Measurements from ENCODE around the gene DLK1. TPM values are rescaled to one million over a fixed set of nuclear protein-coding genes. Genes with fewer than 3 reads are reported as not detected.
A peak's percentile ranks its signal among the peaks of the same experiment; 100 is the strongest.

DLK1 gene
- total RNA-seq, 6 experiments from 2014 or later: 1.7 to 13.4 (median 3.8) TPM; not detected in 3

DNA sequence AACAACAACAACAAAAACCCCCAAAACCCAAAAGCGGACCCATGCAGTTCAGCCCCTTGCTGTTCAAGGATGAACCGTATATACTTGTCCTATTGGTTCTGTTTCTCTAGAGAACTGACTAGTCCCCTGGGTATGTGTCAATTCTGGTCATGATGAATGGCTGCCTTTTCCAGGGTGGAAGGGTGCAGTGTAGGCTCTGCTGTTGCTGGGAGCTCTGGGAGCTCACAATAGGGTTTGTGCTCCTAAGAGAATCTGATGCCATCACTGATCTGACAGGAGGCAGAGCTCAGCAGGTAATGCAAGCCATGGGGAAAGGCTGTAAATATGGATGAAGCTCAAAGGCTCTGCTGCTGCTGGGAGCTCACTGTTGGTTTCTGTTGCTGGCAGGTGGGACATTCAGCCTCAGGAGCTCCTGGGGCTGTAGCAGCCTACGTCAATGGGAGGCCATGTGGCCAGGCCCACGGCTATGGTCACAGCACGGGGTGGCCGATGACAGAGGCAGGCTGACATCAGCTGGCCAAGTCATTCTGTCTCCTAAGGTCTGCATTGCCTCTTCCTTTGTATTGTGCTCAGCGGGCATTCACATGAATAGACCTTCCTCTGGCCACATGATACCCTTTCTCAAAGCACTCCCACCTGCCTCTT lies 37.9 kb downstream of the DLK1 start:
- no peak for DNase-seq
- TF ChIP-seq POLR2A (IDR thresholded peaks at IDR 0.05): no peak
- TF ChIP-seq, protein P1, sequence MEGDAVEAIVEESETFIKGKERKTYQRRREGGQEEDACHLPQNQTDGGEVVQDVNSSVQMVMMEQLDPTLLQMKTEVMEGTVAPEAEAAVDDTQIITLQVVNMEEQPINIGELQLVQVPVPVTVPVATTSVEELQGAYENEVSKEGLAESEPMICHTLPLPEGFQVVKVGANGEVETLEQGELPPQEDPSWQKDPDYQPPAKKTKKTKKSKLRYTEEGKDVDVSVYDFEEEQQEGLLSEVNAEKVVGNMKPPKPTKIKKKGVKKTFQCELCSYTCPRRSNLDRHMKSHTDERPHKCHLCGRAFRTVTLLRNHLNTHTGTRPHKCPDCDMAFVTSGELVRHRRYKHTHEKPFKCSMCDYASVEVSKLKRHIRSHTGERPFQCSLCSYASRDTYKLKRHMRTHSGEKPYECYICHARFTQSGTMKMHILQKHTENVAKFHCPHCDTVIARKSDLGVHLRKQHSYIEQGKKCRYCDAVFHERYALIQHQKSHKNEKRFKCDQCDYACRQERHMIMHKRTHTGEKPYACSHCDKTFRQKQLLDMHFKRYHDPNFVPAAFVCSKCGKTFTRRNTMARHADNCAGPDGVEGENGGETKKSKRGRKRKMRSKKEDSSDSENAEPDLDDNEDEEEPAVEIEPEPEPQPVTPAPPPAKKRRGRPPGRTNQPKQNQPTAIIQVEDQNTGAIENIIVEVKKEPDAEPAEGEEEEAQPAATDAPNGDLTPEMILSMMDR (IDR thresholded peaks at IDR 0.05): no peak
- H3K4me1 ChIP-seq: no peaks in the 10 kb centered on the region

GRCh38 chr14:100765296-100765695 lies 38.6 kb downstream of the DLK1 start:
- WGBS (ENCODE audit: insufficient coverage, low coverage, low lambda C conversion rate, missing lambda C conversion rate): no CpG with 5 or more reads among the region's 2 CpGs
- Histone ChIP-seq H3K27me3 (no peaks in the 10 kb centered on the region), H3K4me3 (no peak overlapping the region), H3K4me1 (no peaks in the 10 kb centered on the region), H3K36me3 (no peaks in the 10 kb centered on the region), H3K27ac (no peak overlapping the region), H3K9me3 (no peaks in the 10 kb centered on the region)
- DNase-seq: no peak
- intact Hi-C loops (cut with DNase I): no loop called here
- no peak for TF ChIP-seq POLR2A (IDR thresholded peaks at IDR 0.05)
- TF ChIP-seq, protein P1 (IDR thresholded peaks at IDR 0.05): no peak
- ATAC-seq: no peak

More for the DNA sequence above, 37.9 kb downstream of the DLK1 start:
- Histone ChIP-seq H3K27ac (no peak overlapping the region), H3K9me3 (no peaks in the 10 kb centered on the region), H3K27me3 (no peaks in the 10 kb centered on the region), H3K4me3 (no peak overlapping the region), H3K36me3 (no peaks in the 10 kb centered on the region)
- ATAC-seq: no peak
- WGBS (ENCODE audit: insufficient coverage, low coverage, low lambda C conversion rate, missing lambda C conversion rate): 80% methylated on average over 1 of the region's 7 CpGs
- intact Hi-C loops (cut with DNase I): no loop called here

DNA sequence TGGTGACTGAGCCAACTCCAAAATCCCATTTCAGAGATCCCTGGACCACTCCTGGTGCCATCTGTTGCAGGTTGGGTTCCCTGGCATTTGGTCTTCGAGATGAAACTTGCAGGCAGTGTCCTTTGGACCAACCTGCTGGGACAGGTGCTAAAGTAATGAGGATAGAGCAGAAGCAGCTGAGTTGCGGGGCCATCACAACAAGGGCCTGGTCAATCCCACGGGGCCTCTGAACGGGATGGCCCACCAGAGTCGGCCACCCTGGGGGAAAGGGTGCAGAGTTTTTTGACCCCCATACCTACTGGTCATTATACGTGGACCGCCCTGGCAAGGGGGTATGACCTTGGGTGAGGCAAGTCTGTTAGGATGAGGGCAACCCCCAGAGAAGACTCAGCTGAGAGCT lies 39.3 kb downstream of the DLK1 start:
- Histone ChIP-seq H3K9me3 (no peaks in the 10 kb centered on the region), H3K27me3 (no peaks in the 10 kb centered on the region), H3K4me1 (no peaks in the 10 kb centered on the region), H3K36me3 (no peaks in the 10 kb centered on the region), H3K4me3 (no peak overlapping the region), H3K27ac (no peak overlapping the region)
- DNase-seq (no peak), ATAC-seq (no peak)
- intact Hi-C loops (cut with DNase I): no loop called here
- TF ChIP-seq POLR2A (IDR thresholded peaks at IDR 0.05): no peak
- TF ChIP-seq, protein P1 (IDR thresholded peaks at IDR 0.05): no peak
- WGBS (ENCODE audit: insufficient coverage, low coverage, low lambda C conversion rate, missing lambda C conversion rate): 28% methylated on average over 2 of the region's 7 CpGs

DNA sequence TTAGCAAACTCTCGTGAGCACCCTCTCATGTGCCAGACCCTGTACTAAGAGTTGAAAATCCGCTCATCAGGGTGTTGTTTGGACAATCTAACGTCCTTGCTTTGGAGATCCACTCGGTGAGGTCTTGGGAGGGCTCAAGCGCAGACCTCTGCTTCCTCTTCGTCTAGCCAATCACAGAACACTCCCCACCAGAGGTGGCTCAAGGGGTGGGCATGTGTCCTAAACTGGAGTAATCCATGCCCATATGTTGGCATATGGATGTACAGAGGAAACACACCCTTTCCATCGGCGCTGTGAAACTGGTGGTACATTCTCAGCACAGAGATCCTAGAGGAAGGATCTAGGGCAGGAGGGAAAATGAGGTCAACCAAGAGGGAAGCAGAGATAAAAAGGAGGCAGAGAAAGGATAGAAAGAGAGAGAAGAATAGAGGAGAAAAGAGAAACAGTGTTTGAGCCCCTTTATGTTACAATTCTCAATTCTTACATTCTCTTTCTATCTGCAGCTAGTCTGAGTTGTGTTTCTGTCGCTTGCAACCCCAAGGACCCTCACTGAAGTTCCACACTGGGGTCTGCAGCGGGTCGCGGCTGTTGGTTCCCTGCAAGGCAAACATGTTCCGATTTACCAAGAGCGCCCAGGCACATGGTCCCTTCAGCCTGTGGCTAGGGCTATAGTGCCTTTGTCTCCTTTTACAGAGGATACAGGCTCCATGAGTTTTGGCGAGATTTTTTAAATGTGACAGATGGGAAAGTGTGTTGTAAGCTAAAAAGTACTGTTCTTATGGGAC lies 40.5 kb downstream of the DLK1 start:
- WGBS (ENCODE audit: insufficient coverage, low coverage, low lambda C conversion rate, missing lambda C conversion rate): 79% methylated on average over 10 of the region's 15 CpGs
- Histone ChIP-seq H3K27ac (no peak overlapping the region), H3K9me3 (no peaks in the 10 kb centered on the region), H3K4me1 (no peaks in the 10 kb centered on the region), H3K27me3 (no peaks in the 10 kb centered on the region), H3K36me3 (no peaks in the 10 kb centered on the region), H3K4me3 (no peak overlapping the region)
- ATAC-seq (no peak), DNase-seq (peak in 1 of 3 donors; percentile 17)
- intact Hi-C loops (cut with DNase I): no loop called here
- no peak for TF ChIP-seq POLR2A (IDR thresholded peaks at IDR 0.05)
- TF ChIP-seq, protein P1 (IDR thresholded peaks at IDR 0.05): no peak
